Osteocyte (in vitro differentiated cells): ENCODE data around the gene SEMA3E. TPM values are rescaled to one million over a fixed set of nuclear protein-coding genes. Genes with fewer than 3 reads are reported as not detected.

Source experiments
- DNase-seq: peaks from one replicate; pipeline ENCODE4 v3.0.0; 2021; ENCODE audit warnings: mixed read lengths; ENCODE audit not compliant: unreplicated experiment; ENCODE audit errors: extremely low spot score
- H3K27ac Mint-ChIP-seq: one replicate; pipeline ENCODE4 v1.8.0; 2021; ENCODE audit warnings: mild to moderate bottlenecking, mixed read lengths; ENCODE audit not compliant: unreplicated experiment
- H3K27me3 Mint-ChIP-seq: one replicate; pipeline ENCODE4 v1.8.0; 2021; ENCODE audit warnings: mixed read lengths; ENCODE audit not compliant: unreplicated experiment
- H3K36me3 Mint-ChIP-seq: one replicate; pipeline ENCODE4 v1.8.0; 2021; ENCODE audit warnings: mixed read lengths; ENCODE audit not compliant: unreplicated experiment
- H3K4me1 Mint-ChIP-seq: one replicate; pipeline ENCODE4 v1.8.0; 2021; ENCODE audit warnings: mixed read lengths; ENCODE audit not compliant: unreplicated experiment
- H3K4me3 Mint-ChIP-seq: one replicate; pipeline ENCODE4 v1.8.0; 2021; ENCODE audit warnings: mild to moderate bottlenecking, moderate library complexity, mixed read lengths; ENCODE audit not compliant: unreplicated experiment
- H3K9me3 Mint-ChIP-seq: one replicate; pipeline ENCODE4 v1.8.0; 2021; ENCODE audit warnings: mixed read lengths; ENCODE audit not compliant: unreplicated experiment
- total RNA-seq: library from RNA; stranded (reverse); gene quantifications from 2 replicates; pipeline ENCODE4 v1.2.1, GENCODE V29; 2021
- TF ChIP-seq, protein P1 (sequence below): fragments of 200-600 bp; sonication (generic); IDR thresholded peaks from 2 replicates; pipeline ENCODE4 v1.5.0; 2021; ENCODE audit warnings: antibody characterized with exemption, mild to moderate bottlenecking, moderate library complexity

The SEMA3E gene
- total RNA-seq, 1 donor from 2014 or later = 1.6 TPM

DNA sequence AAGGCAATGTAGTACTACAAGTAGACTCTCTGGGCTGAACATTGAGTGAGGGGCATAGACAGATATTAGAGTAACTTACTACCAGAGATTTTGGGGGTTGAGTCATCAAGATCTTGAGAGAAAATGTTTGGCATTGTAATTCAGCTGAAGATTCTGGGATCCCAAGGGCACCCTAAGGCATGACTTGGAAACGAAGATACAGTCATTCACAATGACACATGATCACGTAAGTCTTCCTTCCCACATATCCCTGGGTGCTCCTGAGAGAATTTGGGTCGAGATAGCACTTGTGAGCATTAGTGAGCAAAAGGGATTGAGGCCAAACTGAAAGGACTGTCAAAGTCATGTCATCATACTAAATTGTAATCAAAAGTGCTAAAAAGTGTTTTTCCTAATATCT is 293.8 kb downstream of the SEMA3E start:
- no peak for DNase-seq
- H3K4me3 Mint-ChIP-seq = no peak overlapping the region
- no peak overlapping the region for H3K27ac Mint-ChIP-seq
- H3K27me3 Mint-ChIP-seq = no peaks in the 10 kb centered on the region
- H3K9me3 Mint-ChIP-seq = peaks cover 12% of the 10 kb centered on the region
- no peaks in the 10 kb centered on the region for H3K36me3 Mint-ChIP-seq
- H3K4me1 Mint-ChIP-seq = no peaks in the 10 kb centered on the region
- TF ChIP-seq, protein P1, sequence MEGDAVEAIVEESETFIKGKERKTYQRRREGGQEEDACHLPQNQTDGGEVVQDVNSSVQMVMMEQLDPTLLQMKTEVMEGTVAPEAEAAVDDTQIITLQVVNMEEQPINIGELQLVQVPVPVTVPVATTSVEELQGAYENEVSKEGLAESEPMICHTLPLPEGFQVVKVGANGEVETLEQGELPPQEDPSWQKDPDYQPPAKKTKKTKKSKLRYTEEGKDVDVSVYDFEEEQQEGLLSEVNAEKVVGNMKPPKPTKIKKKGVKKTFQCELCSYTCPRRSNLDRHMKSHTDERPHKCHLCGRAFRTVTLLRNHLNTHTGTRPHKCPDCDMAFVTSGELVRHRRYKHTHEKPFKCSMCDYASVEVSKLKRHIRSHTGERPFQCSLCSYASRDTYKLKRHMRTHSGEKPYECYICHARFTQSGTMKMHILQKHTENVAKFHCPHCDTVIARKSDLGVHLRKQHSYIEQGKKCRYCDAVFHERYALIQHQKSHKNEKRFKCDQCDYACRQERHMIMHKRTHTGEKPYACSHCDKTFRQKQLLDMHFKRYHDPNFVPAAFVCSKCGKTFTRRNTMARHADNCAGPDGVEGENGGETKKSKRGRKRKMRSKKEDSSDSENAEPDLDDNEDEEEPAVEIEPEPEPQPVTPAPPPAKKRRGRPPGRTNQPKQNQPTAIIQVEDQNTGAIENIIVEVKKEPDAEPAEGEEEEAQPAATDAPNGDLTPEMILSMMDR = no peak

DNA sequence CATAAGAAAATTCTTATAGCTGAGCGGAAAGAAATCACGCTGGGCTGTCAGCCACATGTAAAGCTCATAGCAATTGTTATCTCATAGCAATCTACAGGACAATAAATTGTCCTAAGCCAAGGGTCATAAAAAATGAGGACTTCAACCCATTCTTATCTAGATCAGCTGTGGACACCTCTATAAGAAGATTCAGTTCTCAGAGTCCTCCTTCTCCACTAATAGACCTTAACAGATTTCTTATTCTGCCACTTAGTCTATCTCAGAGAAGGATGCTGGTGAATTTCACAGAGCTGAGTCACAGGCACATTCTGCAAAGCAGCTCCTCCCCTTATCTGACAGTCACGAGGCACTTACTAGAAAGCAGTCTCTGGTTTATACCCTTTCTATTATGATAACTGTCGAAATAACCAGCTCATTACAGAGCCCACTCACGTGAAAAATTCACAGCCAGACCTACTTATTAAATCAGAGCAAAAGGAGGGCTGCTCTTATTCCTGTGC is 300.9 kb downstream of the SEMA3E start:
- DNase-seq = no peak
- Mint-ChIP-seq H3K4me1 (peaks cover 4% of the 10 kb centered on the region), H3K36me3 (no peaks in the 10 kb centered on the region), H3K27ac (no peak overlapping the region), H3K9me3 (peaks cover 19% of the 10 kb centered on the region), H3K27me3 (no peaks in the 10 kb centered on the region), H3K4me3 (no peak overlapping the region)
- TF ChIP-seq, protein P1 = no peak

DNA sequence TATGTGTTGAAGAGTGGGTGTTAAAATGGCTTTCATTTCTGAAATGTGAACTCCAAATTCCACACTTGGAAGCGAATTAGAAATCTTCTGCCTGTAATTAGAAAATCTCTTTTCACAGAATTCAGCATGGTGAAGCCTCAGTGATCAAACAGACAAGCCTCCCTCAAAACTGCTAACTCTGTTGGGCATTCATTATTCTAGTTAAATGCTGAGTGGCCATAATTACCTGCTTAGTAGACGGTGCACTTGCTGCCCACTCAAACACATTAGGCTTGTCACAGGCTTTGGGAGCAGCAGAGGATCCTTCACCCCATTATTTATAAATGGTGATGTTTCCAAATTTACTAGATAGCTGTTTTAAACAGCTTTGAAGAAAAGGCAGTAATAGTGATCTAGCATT is 309.0 kb downstream of the SEMA3E start:
- Mint-ChIP-seq H3K36me3 (no peaks in the 10 kb centered on the region), H3K4me1 (no peaks in the 10 kb centered on the region), H3K4me3 (no peak overlapping the region), H3K9me3 (peaks cover 8% of the 10 kb centered on the region), H3K27ac (no peak overlapping the region), H3K27me3 (peaks cover 12% of the 10 kb centered on the region)
- no peak for DNase-seq
- TF ChIP-seq, protein P1 = no peak

DNA sequence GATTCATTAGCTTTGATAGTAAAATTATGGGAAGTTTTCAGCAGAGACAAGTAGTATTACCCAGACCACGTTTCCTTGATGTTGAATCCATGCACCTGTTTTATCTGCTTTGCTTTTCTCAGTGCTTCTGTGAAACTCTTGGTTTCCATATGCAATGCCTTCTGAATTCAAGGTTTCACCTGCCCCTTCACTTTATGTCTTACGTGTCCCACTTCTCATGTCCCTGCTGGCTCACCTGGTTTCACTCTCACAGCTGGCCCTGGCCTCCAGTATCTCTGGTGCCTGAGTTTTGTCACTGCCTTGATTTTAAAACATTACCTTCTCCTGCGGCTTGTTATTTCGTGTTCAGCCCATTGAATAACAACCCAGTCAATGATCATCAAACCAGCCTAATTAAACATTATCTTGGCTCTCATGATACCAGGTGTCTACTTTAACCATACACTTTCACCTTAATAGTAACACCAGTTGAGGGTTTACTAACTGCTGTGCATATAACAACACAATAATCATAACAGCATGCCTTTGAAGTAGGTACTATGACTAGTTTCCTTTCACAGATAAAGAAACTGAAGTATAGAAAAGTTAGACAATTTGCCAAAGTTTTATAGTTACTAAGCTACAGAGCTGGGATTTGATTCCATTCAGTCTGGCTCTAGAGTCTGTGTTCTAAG is 310.5 kb downstream of the SEMA3E start:
- no peak overlapping the region for H3K27ac Mint-ChIP-seq
- no peaks in the 10 kb centered on the region for H3K4me1 Mint-ChIP-seq
- H3K4me3 Mint-ChIP-seq = no peak overlapping the region
- TF ChIP-seq, protein P1 = no peak
- H3K27me3 Mint-ChIP-seq = peaks cover 12% of the 10 kb centered on the region
- no peak for DNase-seq
- no peaks in the 10 kb centered on the region for H3K9me3 Mint-ChIP-seq
- H3K36me3 Mint-ChIP-seq = no peaks in the 10 kb centered on the region

DNA sequence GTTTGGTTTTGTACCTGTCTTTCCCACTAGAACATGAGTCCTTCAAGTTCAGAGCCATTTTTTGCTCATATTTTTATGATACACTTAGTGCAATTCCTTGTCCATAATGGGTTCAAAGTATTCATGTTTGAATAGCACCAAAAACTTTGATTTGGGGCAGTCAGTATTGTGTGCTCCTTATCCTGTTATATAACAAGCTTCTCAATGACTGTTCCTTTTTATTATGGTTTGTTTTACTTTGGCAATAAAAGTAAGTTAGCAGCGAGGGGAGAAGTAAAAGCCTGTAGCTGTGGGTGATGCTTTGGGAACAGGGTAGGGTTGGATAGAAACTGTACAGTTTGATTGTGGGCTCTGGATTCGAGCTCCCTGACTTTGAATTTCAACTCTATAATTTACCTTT is 311.9 kb downstream of the SEMA3E start:
- no peak for DNase-seq
- Mint-ChIP-seq H3K27me3 (peaks cover 12% of the 10 kb centered on the region), H3K4me1 (no peaks in the 10 kb centered on the region), H3K4me3 (no peak overlapping the region), H3K27ac (no peak overlapping the region), H3K9me3 (no peaks in the 10 kb centered on the region), H3K36me3 (no peaks in the 10 kb centered on the region)
- TF ChIP-seq, protein P1 = no peak
